Stimulated activated CD8-positive, alpha-beta memory T cell treated with anti-CD3 and anti-CD28 coated beads, Interleukin-7, amount 100 ng/mL, for 4 hours (primary cell): ENCODE results near the gene SMAD2.

Source experiments
- DNase-seq, 2 donors: peaks; one replicate each; pipeline ENCODE4 v3.0.0-alpha.2; 2020; ENCODE audit warnings: low read depth in 2 of 2

The SMAD2 gene

DNA sequence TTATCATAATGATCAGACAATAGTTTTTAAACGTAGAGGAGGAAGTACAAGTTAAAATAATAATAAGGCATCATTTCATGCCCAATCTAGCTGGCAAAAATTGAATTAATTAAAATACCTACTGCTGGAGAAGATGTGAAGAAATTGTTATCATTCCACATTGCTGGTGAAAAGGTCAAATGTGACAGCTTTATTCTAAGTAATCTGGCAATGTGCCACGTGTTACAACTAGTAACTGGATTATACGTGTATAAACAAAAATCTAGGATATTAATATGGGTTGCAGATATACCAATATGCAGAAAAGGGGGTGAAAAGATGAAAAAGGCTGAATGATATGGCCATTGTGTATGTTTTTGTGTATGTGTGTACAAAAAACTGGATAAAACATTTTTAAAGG lies 32.4 kb downstream of the SMAD2 start:
- DNase-seq: no peak

- DNase-seq: no peak
Measured at GRCh38 chr18:47895565-47896250, 34.8 kb downstream of the SMAD2 start.

DNA sequence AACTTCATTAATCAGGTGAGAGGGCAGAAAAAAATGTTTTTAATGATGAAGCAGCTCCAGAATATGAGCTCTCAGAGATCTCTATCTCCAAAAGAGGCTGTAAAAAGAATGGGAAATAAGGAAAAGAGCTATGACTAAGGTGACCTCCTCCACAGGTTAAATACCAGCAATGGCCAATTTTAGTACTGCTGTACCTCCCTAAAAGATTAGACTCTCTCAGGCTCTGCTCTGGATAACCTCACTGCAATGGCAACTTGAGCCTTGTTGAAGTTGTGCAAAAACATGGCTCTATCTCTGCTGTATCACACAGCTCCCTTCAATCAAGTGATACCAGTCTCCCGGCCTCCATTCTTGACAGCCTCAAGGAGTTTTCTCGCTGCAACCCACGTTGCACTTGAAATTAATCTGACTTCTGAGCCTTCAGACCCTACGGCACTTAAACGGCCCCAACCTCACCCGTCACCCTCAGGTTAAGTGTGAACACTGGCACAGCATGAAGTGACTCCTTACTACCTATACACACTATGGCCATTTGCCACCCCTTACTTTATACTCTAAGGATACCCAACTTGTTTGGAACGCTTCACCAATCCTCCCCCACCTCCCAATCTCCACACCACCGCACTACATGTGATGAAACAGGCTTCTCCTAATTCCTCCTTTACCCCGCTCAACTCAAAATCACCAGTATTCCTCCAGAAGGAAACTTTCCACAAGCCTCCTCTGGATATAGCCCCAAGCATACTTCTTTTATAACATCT lies 36.3 kb downstream of the SMAD2 start:
- DNase-seq: no peak

DNA sequence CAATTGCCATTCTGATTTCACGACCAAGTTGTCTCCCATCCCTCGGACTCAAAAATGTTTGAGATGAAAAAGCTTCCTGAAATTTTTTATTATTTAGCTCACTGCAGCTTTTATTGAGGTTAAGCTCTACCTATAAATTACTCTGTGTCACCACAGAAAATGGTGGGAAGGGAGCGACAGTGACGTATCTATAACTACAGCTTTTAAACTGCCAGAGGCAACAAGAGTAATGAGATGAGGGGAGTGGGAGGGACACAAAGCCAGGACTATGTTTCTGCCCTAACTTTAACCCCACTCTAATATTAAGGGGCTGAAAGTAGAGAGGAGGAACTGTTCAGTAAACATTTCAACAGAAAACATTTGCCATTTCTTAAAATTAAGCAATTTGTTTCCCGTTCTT lies 37.4 kb downstream of the SMAD2 start:
- no peak for DNase-seq

- DNase-seq: no peak
Measured at GRCh38 chr18:47888156-47888555, 42.3 kb downstream of the SMAD2 start.

DNA sequence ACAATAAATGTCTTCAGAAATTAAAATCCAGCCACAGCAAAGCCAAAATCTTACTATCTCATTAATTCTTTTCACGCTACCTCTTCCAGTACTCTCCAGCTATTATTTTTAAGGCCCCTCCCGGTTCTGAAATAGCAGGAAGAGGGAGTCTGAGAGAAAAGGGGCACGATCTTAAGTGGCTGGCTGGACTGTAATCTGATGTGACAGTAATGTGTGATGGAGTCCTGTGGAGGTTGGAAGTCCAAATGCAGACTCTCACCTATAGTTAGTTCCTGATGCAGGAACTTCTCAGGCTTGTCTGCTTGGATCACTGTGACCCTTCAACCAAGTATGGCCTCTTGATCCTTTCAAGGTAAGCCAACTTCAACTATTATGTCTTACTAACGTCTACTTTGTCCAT lies 43.2 kb downstream of the SMAD2 start:
- DNase-seq: no peak

GRCh38 chr18:47883771-47884413 lies 46.6 kb downstream of the SMAD2 start:
- no peak for DNase-seq

DNA sequence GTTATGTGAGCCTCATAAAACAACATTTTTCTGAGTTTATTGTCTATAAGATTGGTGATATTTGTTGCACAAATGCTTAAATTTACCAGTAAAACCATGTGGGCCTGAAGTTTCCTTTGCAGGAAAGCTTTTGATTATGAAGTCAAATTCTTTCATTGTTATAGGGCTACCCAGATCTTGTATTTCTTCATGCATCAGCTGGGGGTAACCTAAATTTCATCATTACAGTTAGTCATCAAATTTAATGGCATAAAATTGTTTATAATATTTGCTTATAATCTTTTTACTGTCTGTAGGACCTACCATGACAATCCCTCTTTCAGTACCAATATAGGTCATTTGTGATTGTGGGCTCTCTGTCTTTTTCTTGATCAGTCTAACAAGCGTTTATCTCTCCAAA lies 47.8 kb downstream of the SMAD2 start:
- DNase-seq: no peak

DNA sequence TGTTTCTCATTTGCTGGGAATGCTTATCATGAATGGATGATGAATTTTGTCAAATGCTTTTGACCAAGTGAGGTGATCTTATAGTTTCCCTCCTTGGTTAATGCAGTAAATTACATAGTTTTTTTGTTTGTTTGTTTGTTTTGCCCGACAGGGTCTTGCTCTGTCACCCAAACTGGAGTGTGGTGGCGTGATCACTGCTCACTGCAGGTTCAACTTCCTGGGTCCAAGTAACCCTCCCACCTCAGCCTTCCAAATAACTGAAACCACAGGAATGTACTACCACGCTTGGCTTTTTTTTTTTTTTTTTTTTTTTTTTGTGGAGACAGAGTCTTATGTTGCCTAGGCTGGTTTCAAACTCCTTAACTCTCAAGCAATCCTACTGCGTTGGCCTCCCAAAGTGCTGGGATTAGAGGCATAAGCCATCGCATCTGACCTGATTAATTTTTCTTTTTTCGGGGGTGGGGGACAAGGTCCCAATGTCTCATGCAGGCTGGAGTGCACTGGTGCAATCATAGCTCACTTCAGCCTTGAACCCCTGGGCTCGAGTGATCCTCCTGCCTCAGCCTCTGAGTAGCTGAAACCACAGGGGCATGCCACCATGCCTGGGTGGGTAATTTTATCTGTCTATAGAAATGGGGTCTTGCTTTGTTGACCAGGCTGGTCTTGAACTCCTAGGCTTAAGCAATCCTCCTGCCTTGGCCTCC lies 48.6 kb downstream of the SMAD2 start:
- DNase-seq: no peak

DNA sequence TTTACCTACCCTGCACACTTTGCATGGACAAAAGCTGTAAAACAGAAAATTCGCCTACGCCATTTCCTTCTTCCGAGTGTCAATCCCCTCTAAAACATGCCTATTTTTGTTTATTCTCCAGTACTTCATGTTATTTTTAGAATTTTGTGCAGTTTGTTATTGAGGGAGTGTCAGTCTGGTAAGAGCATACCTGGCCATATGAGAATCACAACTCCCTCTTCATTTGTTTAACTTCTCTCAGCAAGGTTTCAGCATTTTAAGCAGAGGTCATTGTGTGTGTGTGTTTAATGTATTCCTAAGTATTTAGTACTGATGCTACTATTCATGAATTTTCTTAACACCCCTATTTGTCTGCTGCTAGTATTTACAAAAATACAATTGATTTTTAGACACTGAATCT lies 49.4 kb downstream of the SMAD2 start:
- no peak for DNase-seq

DNA sequence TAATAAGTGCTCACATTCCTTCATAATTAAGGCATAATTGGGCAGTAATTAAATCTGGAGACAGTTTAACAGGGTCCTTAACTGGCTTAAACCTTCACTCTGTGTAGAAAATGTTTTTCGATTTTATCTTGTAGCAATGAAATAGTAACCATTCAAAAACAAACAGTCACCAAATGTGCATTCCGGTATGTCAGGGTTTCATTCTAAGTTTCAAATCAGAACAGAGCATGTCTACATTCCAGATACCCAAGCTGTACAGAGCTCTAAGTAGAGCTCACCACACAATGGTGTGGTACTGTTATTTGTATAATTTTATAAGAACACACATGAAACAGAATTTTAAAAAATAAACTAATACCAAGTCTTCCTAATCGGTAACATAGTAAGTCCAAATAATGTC lies 52.6 kb downstream of the SMAD2 start:
- no peak for DNase-seq

GRCh38 chr18:47876813-47877212 lies 53.6 kb downstream of the SMAD2 start:
- no peak for DNase-seq

DNA sequence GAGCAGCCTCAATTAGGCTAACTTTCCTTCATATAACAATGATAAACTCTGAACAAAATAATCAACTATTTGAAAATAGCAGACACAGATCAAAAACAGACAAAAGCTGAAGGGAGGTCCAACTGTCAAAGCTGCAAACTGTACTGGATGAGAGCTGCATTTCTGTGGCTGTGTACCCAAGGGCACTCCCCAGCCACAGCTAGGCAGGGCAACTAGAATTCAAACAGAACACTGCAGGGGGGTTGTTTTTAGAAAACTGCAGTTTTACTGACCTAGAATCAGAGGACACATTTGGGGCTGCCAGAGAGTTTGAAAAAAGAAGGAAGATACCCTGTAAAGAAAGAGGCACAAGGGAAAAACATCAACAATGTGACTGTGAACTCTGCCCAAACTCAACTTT lies 56.8 kb downstream of the SMAD2 start:
- no peak for DNase-seq

GRCh38 chr18:47872426-47872825 lies 58.0 kb downstream of the SMAD2 start:
- no peak for DNase-seq

GRCh38 chr18:47871288-47871687 lies 59.2 kb downstream of the SMAD2 start:
- DNase-seq: no peak

DNA sequence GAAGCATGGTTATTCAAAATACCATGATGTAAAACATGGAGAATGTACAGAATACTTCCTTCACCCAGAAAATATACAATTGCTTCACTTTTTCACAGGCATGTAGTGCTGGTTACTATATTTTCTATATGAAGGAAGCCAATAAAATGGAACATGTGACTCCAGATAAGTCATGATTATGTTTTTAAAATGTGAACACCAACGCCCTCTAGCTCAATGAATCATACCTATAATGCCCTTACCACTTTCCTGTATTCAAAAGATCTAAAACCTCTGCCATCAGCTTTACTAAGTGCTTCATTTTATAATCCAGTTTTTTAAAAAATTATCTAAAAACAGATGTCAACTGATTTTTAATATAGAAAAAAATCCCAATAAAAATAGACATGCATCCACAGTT lies 59.9 kb downstream of the SMAD2 start:
- DNase-seq: no peak

- DNase-seq: no peak
Measured at GRCh38 chr18:47868744-47869143, 61.7 kb downstream of the SMAD2 start.

DNA sequence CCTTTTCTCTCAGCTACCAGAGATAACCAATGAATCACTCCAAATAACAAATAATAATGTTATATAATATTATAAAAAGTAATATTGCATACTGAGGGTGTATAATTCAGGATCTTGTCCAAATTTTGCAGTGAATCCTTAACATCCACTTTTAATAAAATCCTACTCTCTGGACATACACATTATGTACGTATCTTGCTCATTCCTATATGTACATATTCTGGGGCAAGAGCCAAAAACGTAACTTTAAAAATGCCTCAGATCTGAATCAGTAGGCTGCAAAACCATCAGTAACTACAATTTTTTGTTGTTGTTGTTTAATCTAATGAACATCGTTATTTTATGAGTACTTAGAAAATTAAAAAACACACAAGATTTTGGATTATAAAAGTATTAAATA lies 65.3 kb downstream of the SMAD2 start:
- DNase-seq: no peak

- no peak for DNase-seq
Measured at GRCh38 chr18:47863041-47863440, 67.4 kb downstream of the SMAD2 start.

DNA sequence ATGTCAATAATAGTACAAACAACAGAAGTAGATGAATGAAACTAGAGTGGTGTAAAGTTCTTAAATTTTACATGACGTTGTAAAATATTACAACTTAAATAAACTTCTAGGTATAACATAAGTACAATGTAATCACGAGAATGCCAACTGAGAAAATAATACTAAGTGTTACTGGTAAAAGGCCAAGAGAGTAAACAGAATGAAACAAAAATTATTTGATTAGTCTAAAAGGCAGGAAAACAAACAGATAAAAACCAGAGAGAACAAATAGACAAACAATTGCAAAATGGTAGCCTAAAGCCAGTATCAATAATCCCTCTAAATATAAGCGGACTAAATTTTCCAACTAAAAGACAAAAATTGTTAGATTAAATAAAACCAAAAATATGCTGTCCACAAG lies 71.9 kb downstream of the SMAD2 start:
- DNase-seq: no peak

GRCh38 chr18:47847635-47848034 lies 82.8 kb downstream of the SMAD2 start:
- no peak for DNase-seq

DNA sequence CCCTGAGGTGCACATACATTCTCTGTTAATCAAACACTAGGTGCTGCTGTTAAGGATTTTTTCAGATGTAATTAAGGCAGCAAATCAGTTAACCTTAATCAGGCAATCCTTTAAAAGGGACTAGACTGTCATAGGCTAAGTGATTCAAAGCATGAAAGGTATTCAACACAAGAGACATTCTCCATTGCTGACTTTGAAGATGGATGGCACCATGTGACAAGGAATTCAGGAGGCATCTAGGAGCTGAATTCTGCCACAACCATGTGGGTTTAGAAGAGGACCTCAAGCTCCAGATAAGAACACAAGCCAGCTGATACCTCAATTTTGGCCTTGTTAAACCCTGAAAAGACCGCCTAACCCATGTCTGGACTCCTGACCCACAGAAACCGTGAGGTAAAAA lies 84.0 kb downstream of the SMAD2 start:
- no peak for DNase-seq
